Calu3 (cell line): ENCODE results near the gene P2RY12. TPM values are rescaled to one million over a fixed set of nuclear protein-coding genes. Genes with fewer than 3 reads are reported as not detected.
A peak's percentile ranks its signal among the peaks of the same experiment; 100 is the strongest.

ENCODE experiments used
- BruUV-seq: library from RNA; stranded (reverse); fragments of 400-500 nt; replicated peaks from 2 replicates; lab custom pipeline; 2021; lab: Mats Ljungman, UMichigan
- CTCF ChIA-PET: fragments of 300-600 bp; sonication (Branson Sonifier 250); formaldehyde crosslinking; loops from one replicate; lab custom pipeline; 2022; ENCODE audit warnings: antibody characterized with exemption; lab: Charles Lee
- DNase-seq: peaks from one replicate; pipeline ENCODE4 v3.0.0; 2022
- H3K27ac Mint-ChIP-seq: one replicate; pipeline ENCODE4 v1.8.0; 2022; ENCODE audit warnings: mixed read lengths; ENCODE audit not compliant: unreplicated experiment
- H3K27me3 Mint-ChIP-seq: one replicate; pipeline ENCODE4 v1.8.0; 2022; ENCODE audit warnings: mixed read lengths; ENCODE audit not compliant: unreplicated experiment
- H3K36me3 Mint-ChIP-seq: one replicate; pipeline ENCODE4 v1.8.0; 2022; ENCODE audit warnings: mild to moderate bottlenecking, moderate library complexity, mixed read lengths; ENCODE audit not compliant: insufficient read depth, unreplicated experiment
- H3K4me1 Mint-ChIP-seq: one replicate; pipeline ENCODE4 v1.8.0; 2022; ENCODE audit warnings: mild to moderate bottlenecking, low read depth, mixed read lengths; ENCODE audit not compliant: unreplicated experiment
- H3K4me3 Mint-ChIP-seq: one replicate; pipeline ENCODE4 v1.8.0; 2022; ENCODE audit warnings: mild to moderate bottlenecking, low read depth, moderate library complexity, mixed read lengths; ENCODE audit not compliant: unreplicated experiment
- H3K9me3 Mint-ChIP-seq: one replicate; pipeline ENCODE4 v1.8.0; 2022; ENCODE audit warnings: low read depth, mixed read lengths; ENCODE audit not compliant: unreplicated experiment
- intact Hi-C: fragments of 100-400 bp; cut with micrococcal nuclease; formaldehyde crosslinking; loops from one replicate; pipeline ENCODE4 v1.10.0; 2022; ENCODE audit not compliant: unreplicated experiment
- total RNA-seq: library from RNA; stranded (reverse); gene quantifications from 2 replicates; pipeline ENCODE4 v1.2.3, GENCODE V29; 2022
- TF ChIP-seq, protein P1 (sequence below): fragments of 200-600 bp; IDR thresholded peaks from one replicate; pipeline ENCODE4 v1.8.0; 2022; ENCODE audit warnings: antibody characterized with exemption; ENCODE audit not compliant: unreplicated experiment

The P2RY12 gene
- total RNA-seq, 1 experiment from 2014 or later, result not detected

DNA sequence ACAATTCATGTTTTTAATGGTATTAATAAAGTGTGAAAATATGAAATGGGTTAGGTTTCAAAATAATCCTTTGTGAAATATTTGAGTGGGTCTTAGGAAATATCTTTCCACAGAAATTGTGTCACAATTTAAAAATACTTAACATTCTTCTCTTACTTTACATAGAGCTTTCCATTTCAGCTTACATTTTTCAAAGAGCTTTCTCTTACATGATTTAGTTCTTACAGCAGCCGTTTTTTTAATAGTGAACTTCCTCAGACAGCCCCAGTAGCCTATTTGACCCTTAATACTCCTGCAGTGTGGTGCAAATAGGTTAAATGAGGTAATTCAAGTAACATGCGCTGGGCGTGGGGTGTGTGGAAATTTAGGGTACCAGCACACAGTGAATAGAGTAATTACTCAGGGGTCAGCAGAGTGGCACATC is 21.8 kb downstream of the P2RY12 start:
- intact Hi-C loops, result no loop called here
- Mint-ChIP-seq H3K9me3 (no peaks in the 10 kb centered on the region), H3K36me3 (no peaks in the 10 kb centered on the region), H3K27ac (no peak overlapping the region), H3K4me1 (peaks cover 20% of the 10 kb centered on the region), H3K4me3 (no peak overlapping the region), H3K27me3 (no peaks in the 10 kb centered on the region)
- CTCF ChIA-PET, result no interaction called here
- no peak for DNase-seq
- no TSS peak for BruUV-seq
- TF ChIP-seq, protein P1, sequence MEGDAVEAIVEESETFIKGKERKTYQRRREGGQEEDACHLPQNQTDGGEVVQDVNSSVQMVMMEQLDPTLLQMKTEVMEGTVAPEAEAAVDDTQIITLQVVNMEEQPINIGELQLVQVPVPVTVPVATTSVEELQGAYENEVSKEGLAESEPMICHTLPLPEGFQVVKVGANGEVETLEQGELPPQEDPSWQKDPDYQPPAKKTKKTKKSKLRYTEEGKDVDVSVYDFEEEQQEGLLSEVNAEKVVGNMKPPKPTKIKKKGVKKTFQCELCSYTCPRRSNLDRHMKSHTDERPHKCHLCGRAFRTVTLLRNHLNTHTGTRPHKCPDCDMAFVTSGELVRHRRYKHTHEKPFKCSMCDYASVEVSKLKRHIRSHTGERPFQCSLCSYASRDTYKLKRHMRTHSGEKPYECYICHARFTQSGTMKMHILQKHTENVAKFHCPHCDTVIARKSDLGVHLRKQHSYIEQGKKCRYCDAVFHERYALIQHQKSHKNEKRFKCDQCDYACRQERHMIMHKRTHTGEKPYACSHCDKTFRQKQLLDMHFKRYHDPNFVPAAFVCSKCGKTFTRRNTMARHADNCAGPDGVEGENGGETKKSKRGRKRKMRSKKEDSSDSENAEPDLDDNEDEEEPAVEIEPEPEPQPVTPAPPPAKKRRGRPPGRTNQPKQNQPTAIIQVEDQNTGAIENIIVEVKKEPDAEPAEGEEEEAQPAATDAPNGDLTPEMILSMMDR, result no peak

DNA sequence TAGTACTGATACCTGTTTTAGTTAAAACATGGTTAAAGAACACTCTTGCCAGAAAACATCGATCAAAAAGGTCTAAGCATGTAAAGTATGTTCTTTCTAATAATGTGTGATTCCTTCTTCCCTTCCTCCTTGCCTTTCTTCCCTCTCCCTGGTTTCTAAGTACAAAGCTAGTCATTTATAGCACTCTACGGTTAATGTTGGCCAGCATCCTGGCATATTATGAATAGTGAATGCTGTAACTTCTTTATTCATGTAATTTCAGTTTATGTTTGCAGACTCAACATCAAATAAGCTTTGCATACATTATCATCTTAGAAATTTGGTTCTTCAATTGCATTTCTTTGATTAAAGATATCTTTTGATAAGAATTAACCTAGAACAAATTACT is 27.1 kb downstream of the P2RY12 start:
- DNase-seq, result no peak
- Mint-ChIP-seq H3K9me3 (no peaks in the 10 kb centered on the region), H3K4me3 (no peak overlapping the region), H3K27me3 (no peaks in the 10 kb centered on the region), H3K36me3 (no peaks in the 10 kb centered on the region), H3K27ac (no peak overlapping the region), H3K4me1 (peaks cover 20% of the 10 kb centered on the region)
- intact Hi-C loops, result no loop called here
- TF ChIP-seq, protein P1, result no peak
- CTCF ChIA-PET, result interaction anchor here (0.5 to 1.2 kb wide), 4 partner anchors 10 to 150 kb away, joined by 3 to 8 read pairs (median 3); no protein-coding TSS in a partner anchor
- no TSS peak for BruUV-seq

DNA sequence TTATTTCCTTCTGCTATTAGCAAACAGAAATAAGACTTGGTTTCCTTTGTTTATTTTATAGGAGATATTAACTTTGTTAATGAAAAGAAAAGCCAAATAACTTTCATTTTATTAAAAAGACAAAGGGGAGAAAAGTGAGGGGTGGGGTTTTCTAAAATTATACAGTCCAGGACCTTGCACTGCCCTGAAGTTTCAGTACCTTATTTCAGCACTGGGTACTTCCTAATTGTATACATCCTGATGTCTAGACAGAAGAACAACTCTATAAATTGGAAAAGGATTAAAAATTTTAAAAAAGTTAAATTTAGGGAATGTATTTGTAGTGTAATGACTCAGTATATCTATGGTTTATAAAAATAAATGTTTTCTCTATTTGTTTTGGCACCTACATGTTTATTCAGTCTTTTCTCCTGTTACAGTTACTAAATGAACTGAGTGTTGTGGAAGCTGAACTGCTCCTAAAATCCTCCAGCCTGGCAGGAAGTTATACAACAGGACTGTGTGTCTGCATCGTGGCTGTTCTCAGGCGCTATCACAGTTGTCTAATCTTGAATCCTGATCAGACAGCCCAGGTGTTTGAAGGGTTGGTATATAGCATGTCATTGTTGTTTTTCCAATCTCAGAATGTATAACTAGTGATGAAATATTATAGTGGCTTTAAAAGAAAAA is 27.6 kb downstream of the P2RY12 start:
- CTCF ChIA-PET, result interaction anchor here (0.5 kb wide), 1 partner anchor 150 kb away, joined by 8 read pairs; no protein-coding TSS in a partner anchor
- intact Hi-C loops, result no loop called here
- H3K4me3 Mint-ChIP-seq, result no peak overlapping the region
- no peak overlapping the region for H3K27ac Mint-ChIP-seq
- no TSS peak for BruUV-seq
- DNase-seq, result peak; percentile 9
- TF ChIP-seq, protein P1, result no peak
- H3K27me3 Mint-ChIP-seq, result no peaks in the 10 kb centered on the region
- no peaks in the 10 kb centered on the region for H3K36me3 Mint-ChIP-seq
- peaks cover 20% of the 10 kb centered on the region for H3K4me1 Mint-ChIP-seq
- H3K9me3 Mint-ChIP-seq, result no peaks in the 10 kb centered on the region

- Mint-ChIP-seq H3K4me3 (no peak overlapping the region), H3K27me3 (no peaks in the 10 kb centered on the region), H3K4me1 (no peaks in the 10 kb centered on the region), H3K27ac (no peak overlapping the region), H3K36me3 (no peaks in the 10 kb centered on the region), H3K9me3 (no peaks in the 10 kb centered on the region)
- DNase-seq, result no peak
- CTCF ChIA-PET, result no interaction called here
- no TSS peak for BruUV-seq
- TF ChIP-seq, protein P1, result no peak
- intact Hi-C loops, result no loop called here
Measured at GRCh38 chr3:151351648-151352047, 32.9 kb downstream of the P2RY12 start.
